ENCODE measurements around the gene COX8A.

The COX8A gene

DNA sequence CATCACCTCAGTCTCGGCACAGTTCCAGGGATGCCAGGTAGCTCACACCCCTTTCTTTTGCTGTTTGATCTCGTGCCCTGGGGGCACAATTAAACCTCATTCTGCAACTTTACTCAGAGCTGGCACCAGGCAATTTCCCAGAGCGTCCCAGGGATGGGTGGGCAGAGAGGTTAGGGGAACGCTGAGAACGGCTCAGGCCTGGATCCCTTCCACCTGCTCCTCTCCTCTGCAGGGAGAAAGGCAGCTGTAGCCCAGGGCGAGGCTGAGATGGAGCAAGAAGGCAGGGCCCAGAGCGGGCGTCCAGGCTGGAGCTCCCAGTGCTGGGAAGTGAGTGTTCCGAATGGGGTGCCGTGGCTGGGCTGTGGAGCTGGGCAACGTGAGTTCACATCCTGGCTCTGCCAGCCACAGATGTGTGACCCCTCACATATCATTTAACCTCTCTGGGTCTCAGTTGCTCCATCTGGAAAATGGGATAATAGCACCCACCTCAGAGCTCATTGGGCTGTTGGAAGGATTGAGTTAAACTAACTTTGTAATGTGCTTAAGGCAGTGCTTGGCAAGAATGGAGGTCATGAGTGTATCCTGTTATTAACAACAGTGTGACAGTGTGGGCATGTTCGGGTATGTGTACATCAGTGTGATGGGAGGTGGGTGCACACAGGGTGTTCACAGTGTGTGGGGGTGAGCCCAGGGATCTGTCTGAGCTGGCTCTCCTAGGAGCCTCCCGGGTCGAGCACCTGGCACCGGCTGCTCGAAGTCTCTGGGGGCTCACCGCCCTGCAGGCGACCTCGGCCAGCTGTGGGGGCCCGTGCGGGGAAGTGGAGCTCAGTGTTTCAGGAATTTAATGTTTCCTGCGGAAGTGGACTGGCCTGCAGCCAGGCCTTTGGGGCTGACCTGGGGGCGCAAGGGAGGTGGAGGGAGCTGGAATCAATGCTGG, 27.3 kb downstream of the COX8A start:
- no peak for DNase-seq (ENCODE audit: low read depth in 2 of 3, low spot score in 1 of 3)

DNA sequence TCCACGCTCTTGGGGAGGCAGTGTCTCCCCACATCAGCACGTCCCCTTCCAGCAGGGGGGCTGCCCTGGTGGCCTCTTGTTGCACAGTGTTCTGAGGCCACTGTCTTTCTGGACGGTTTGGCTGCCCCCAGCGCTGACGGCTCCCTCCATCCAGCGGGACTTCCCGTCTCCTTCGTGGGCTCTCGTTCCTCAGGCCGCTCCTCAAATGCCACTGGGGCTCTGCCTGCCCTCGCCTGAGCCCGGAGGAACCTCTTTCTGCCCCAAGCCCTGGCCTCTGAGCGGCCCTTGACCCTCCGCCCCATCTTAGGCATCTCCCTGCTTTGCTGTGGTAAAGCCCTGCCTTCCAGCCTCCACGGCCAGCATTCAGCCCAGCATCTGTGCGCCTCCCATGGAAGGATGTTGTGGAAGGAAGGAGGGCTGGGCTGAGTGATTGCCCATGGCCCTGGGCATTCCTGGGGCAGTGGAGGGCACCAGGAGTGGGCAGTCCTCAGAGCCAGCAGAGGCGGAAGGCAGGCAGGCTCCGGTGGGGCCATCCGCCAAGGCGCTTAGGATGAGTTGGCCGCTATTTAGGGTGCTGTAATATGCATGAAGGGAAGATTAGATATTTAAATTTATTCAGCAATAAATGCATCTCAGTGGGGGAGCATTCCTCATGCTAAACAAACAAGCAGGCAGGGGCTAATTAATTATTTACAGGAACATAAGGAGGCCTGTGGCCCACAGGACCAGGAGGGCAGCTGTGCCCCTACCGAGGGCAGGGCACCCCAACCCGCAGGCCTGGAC, 29.6 kb downstream of the COX8A start:
- DNase-seq (ENCODE audit: low read depth in 2 of 3, low spot score in 1 of 3) = no peak

DNA sequence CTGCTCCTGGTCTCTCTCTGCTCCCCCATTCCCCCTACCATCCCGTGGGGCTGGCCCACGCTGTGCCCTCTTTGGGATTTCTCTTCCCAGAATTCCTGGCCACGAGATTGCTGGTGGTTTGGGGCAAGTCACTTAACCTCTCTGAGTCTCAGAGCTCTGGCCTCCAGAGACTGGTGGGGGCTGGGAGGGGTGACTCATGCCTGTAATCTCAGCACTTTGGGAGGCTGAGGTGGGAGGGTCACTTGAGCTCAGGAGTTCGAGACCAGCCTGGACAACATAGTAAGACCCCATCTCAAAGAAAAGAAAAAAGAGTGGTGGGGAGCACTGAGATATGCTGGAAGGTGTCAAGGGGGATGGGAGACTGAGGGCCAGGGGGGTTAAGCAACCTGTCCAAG, 30.2 kb downstream of the COX8A start:
- DNase-seq (ENCODE audit: low read depth in 2 of 3, low spot score in 1 of 3) = no peak

DNA sequence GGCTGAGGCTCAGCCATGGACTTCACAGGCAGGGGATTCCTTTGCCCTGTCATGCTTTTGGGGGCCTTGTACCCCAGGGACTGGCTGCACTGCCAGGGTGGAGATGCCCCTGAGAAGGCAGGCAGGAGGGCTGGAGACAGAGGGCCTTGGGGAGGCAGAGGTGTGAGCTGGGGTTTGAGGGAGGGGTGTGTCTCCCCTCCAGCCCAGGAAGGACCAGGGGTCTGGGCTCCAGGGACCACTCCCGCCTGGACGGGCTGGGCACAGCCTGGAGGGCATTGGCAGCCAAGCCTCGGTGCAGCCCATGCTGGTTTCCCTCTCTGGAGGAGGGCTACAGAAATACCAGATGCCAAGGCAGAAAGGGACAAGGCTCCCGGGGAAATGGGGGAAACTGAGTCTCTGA, 31.3 kb downstream of the COX8A start:
- DNase-seq (ENCODE audit: low read depth in 2 of 3, low spot score in 1 of 3) = no peak

DNA sequence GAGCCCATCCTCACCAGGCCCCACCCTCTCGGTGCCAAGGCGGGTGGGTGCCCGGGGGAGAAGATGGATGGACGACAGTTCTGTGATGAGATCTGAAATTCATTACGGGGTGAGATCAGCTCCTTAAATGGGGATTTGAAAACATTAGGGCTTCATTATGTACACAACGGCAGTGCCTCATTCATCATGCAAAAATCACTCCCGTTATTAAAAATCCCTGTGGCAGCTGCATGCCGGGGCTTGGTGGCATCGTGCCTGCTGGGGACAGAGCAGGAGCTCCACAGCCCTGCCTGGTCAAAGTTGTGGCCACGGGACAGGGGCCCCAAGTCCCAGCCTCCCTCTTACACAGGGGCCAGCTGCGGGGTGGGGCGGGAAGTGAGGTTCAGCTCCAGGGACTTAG, 32.0 kb downstream of the COX8A start:
- no peak for DNase-seq (ENCODE audit: low read depth in 2 of 3, low spot score in 1 of 3)

DNA sequence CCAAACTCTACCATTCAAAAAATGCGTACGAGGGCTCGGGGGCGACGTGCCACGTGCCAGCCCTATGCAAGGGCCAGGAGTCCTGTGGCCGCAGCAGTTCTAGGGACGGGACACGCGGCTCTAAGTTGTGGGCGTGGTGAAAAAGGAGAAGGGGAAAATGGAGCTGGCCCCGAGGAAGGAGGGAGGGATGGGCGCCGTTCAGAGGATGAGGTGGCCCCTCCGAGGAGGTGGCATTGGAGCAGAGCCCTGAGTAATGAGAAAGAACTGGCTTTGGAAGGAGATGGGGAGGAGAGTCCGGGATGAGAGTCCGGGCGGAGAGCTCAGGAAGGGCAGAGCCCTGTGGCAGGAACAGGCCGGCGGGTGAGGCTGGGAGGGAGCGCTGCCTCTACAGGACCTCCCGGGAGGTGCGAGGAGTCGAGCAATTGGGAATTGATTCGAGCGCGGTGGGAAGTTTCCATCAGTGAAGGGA, 32.8 kb downstream of the COX8A start:
- no peak for DNase-seq (ENCODE audit: low read depth in 2 of 3, low spot score in 1 of 3)

DNA sequence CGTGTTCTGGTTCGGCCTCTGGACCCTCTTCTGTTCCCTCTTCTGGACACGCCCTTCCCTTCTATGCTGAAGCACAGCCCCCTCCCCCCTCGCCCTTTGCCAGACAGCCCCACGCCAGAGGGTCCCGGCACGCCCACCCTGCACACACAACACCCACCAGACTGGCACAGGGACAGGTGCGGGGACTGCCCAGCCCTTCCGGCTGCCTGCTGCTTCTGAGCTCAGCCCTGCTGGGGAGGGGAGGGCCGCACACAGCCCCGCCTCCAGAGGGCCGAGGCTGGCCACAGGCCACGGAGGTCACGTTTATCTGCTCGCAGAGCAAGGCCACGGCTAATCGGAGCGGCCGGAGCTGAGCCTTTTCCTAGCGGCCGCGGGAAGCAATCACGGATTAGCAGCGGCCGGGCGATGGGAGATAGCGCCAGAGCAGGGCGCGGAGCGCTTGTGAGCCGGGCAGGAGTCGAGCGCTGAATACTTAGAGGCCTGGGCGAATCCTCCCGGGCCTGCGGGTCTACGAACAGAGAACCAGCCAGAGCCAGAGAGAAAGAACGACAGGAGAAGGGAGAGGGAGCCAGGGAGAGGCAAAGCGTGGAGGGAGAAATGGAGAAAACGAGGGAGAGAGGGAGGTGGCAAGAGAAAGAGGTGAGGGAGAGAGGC, 33.3 kb downstream of the COX8A start:
- DNase-seq (ENCODE audit: low read depth in 2 of 3, low spot score in 1 of 3) = no peak

DNA sequence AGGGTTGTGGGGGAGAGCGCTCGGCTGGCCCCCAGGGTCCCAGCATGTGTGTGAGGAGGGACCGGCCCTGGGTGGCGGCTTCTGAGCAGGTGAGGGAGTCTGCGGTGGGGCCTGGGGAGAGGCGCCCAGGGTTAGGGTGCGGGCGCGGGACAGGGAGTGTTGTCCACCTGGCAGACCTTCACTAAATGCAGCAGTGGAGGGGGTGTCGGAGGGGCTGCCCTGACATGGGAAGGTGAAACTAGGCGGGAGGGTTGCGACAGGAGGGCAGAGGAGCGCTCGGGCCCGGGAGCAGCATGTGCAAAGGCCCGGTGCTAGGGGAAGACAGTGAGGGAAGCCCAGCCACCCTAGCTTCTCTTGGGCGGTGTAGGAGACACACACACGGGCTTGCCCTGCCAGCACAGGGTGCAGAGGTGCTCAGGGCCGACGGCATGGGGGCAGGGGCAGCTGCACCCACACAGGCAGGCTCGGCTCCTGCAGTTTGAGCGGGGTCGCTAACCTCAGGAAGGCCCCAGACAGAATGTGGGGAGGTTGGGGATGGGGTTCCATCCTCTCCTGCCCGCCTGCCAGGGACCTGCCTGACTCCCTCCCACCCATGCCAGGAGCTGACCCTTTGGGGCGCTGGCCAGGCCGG, 34.0 kb downstream of the COX8A start:
- DNase-seq (ENCODE audit: low read depth in 2 of 3, low spot score in 1 of 3) = no peak

DNA sequence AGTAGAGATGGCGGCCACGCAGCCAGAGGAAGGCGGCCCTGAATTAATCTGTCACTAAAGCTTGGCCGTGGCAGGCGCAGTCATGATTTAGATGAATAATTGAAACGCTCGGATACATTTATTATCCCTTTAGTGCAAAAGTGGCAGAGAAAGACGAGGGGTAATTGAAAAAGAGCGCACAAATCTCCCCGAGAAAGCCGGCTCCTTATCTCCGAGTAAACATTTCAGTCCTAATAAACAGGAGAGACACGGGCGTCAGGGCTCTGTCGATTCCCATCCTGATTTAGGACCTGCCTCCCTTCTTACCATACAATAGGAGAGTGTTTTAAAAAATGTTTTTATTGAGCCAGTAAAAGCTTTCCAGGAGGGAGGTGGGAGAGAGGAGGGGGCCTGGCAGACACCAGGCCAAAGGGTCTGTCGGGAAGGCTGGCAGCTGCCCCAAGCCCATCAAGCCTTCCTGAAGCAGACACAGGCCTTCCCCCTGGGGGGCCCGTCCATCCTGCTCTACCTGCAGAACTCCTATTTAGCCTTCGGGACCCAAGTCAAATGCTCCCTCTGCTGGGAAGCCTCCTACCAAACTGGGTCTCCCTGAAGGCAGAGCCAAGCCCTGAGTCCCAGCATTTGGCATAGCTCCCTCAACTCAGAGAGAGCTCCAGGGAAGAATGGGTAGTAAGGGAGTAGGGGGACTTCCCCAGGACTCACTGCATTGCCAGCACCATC, 34.7 kb downstream of the COX8A start:
- no peak for DNase-seq (ENCODE audit: low read depth in 2 of 3, low spot score in 1 of 3)

DNA sequence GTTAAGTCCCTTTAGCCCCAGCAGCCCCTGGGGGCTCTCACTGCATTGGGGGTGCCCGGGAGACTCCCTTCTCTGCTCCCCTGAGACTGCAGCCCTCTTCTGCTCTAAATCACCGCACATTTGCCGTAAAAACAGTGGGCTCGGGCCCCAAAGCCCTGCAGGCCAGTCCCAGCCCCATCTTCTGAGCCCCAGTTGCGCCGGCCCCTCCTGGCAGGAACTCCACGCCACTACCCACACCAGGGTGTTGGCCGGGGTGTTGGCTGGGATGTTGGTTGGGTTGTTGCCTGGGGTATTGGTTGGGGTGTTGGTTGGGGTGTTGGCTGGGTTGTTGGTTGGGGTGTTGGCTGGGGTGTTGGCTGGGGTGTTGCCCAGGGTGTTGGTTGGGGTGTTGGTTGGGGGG, 35.3 kb downstream of the COX8A start:
- no peak for DNase-seq (ENCODE audit: low read depth in 2 of 3, low spot score in 1 of 3)

DNA sequence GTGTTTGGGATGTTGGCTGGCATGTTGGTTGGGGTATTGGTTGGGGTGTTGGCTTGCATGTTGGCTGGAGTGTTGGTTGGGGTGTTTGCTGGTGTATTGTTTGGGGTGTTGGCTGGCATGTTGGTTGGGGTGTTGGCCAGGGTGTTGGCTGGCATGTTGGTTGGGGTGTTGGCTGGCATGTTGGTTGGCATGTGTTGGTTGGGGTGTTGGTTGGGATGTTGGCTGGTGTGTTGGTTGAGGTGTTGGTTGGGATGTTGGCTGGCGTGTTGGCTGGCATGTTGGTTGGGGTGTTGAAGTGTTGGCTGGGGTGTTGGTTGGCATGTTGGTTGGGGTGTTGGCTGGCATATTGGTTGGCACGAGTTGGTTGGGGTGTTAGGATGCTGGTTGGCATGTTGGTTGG, 36.4 kb downstream of the COX8A start:
- DNase-seq (ENCODE audit: low read depth in 2 of 3, low spot score in 1 of 3) = no peak

DNA sequence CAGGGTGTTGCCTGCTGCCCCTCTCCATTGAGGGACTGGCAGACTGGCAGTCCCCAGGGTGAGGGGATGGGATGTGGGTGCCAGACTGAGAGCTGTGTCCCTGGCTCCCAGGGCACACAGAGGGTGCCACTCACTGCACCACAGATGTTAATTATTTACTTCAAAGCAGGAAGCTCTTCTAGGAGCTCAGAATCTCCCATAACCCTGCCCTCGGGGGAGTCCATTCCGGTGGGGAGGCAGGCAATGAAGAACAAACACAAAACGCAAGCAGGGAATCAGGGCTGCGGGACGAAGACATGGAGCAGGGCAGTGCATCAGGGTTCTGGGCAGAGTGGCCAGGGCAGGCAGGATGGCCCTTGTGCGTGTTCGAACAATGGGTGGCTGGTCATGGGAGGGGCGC, 37.0 kb downstream of the COX8A start:
- DNase-seq (ENCODE audit: low read depth in 2 of 3, low spot score in 1 of 3) = no peak

DNA sequence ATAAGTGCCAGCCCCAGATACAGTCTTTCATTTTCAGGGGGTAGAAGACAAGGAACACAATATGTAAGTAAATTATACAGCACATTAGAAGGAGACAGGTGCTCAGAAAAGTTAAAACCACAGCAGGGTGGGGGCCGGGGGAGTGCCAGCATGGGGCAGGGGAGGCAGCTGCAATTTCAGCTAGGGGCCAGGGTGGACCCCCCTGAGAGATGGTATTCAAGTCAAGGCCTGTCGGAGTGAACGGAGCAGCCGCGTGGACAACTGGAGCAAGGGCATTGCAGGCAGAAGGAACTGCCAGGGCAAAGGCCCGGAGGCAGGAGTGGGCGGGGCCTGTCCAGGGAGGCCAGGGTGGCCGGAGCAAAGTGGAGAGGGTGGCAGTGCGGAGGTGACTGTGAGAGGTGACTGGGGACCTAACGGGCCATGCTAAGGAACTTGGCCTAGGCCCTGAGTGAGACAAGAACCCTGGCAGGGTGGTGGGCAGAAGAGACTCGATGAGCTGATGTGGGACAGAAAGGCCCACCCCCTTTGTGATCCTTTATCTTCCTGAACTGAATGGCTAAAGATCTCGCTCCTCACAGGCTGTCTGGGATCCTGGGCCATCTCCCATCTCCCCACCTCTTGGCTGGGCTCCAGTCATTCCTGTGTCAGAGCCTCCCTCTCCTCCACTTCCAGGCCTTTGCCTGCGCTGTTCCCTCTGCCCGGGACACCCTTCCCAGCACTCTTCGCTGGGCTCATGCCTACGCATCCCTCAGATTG, 38.9 kb downstream of the COX8A start:
- DNase-seq (ENCODE audit: low read depth in 2 of 3, low spot score in 1 of 3) = no peak

DNA sequence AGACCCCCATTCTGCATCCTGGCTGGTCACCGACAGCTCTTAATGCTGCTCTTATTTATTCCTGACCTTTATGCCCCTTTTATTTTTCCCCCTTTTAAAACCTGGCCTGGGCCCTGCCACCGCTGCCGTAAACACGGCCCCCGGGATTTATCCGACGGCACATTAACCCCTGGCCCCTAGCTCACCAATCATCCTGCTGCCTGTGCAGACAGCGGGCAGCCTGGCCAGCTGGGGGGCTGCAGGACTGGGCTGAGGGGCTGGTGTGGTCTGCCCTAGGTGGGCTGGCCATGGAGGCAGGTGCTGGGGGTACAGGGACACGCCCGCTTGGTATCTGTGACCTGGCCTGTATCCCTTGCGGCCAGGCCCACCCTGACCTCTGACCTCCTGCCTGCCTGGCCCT, 39.9 kb downstream of the COX8A start:
- no peak for DNase-seq (ENCODE audit: low read depth in 2 of 3, low spot score in 1 of 3)

DNA sequence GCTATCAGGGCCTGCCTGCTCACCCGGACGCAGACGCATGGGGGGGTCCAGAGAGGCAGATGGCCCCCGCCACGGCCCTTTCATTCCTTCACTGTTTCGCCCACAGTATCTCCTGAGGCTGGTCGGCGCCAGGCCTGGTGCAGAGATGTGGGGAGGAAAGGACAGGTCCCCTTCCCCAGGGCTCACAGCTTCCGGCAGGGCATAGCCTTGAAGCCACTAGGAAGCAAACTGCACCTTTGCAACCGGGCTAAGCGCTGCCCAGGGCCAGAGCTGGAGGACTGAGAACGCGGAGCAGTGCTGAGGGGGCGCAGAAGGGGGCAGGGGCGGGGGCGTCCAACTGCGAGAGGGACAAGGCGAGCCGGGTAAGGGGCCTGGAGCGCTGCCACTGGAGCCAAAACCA, 41.1 kb downstream of the COX8A start:
- no peak for DNase-seq (ENCODE audit: low read depth in 2 of 3, low spot score in 1 of 3)

DNA sequence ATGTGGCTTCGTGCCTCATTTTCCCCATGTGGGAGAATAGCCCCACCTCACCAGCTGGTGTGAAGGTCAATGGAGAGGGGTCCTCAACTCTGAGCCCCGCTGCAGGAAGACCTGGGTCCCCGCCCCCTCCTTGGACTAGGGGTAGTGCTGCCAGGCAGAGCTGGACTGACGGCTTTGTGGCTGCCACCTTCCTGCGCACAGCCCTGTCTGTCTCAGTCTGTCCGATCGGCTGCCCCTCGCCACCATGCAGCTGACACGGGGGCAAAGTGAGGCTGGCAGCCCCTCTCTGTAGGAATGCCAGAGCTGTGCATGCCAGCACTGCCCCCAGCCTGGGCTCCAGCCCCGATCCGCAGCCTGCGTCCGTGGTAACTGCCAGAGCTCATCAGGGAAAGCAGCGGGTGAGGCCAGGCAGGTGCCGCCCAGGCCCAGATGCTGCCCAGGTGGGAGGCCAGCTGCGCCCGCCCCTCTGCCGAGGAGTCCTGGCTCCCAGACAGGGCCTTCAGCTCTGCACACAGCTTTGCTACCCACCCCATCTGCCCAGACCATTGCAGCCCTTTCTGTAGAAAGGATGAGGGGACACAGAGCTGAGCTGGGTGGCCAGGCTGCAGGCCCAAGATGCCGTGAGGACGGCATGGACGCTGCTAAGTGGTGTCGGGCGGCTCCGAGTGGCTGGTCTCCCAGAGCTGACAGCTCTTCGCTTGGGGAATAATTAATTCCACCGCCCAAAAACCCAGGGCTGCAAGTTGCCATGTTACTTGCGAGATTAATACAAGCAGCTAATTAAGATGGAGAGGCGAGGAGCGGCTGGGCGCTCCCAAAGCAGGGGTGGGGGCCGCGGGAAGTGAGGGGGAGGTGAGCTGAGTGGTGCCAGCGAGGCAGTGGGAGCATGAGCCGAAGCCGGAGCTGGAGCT, 41.8 kb downstream of the COX8A start:
- DNase-seq (ENCODE audit: low read depth in 2 of 3, low spot score in 1 of 3) = no peak

DNA sequence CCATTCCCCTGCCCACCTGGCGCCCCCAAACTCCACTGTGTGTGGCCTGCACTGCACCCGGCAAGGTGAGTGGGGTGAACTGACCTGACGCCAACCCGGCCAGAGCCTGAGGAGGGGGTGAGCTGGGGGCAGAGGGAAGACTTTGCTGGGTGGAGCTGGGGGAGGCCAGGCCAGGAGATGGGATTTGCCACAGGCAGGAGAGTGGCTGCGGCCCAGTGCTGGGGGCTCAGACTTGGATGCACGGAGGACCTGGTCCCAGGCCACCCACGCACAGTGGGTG, 43.5 kb downstream of the COX8A start:
- DNase-seq (ENCODE audit: low read depth in 2 of 3, low spot score in 1 of 3) = no peak

DNA sequence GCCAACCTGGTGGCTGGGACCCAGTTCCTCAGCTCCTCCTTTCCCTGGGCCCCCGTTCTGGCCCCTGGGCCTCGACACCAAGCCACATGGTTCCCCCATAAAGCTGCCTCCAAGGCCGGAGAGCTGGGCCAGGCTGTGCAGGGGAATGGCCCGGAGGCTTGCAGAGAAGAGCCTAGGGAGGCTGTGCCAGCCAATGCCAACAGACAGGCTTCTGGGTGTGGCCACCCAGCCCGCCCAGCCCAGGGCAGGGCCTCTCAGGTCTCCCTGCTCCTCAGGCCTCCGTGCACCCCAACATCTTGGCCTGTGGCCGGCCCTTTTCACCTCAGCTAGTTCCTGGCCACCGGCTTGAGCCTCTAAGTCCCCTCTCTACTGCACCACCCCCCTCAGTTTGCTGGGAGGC, 43.9 kb downstream of the COX8A start:
- DNase-seq (ENCODE audit: low read depth in 2 of 3, low spot score in 1 of 3) = no peak

Measured in stimulated activated CD4-positive, alpha-beta T cell treated with anti-CD3 and anti-CD28 coated beads, Interleukin-12 subunit alpha, Interleukin-12 subunit beta, amount 100 ng/mL, for 48 hours (primary cell).